ENCODE measurements around the gene HMGB1. TPM values are rescaled to one million over a fixed set of nuclear protein-coding genes. Genes with fewer than 3 reads are reported as not detected.
"Not testable (repeated sequence)": the region's sequence is repeated elsewhere in the genome, so short reads cannot be mapped to it uniquely, and the experiment has no call there.

Gene HMGB1
- total and polyA plus RNA-seq, 7 donors: 126 to 332 (median 210) TPM

GRCh38 chr13:30464496-30465342, 1.0 kb downstream of the HMGB1 start:
- WGBS, 3 donors: 0 to 1% (median 0%) methylated on average over 13 to 120 of the region's 136 CpGs
- Histone ChIP-seq H3K27me3 (ENCODE audit: insufficient read depth in 3 of 3, low read length in 2 of 3) (no peaks in the 10 kb centered on the region), H3K27ac (peak overlapping the region; percentile 98), H3K36me3 (ENCODE audit: insufficient read depth in 1 of 2, low read depth in 1 of 2) (peaks cover 0 to 30% of the 10 kb centered on the region in 2 donors), H3K4me3 (peak overlapping the region; percentile 85), H3K4me1 (peaks cover 27% of the 10 kb centered on the region), H3K9me3 (no peaks in the 10 kb centered on the region)
- peak; percentile 78 to 88 for DNase-seq
- intact Hi-C loops (cut with DNase I): loop anchor here (1.0 to 10.0 kb wide), 7 partner anchors 42 to 338 kb away; partner anchors contain the start of genes USPL1 (in 2 of the 2) and UBE2L5 (in 1 of the 2)
- ATAC-seq: peak; percentile 72 to 78 (median 74)
- TF ChIP-seq, protein P1, sequence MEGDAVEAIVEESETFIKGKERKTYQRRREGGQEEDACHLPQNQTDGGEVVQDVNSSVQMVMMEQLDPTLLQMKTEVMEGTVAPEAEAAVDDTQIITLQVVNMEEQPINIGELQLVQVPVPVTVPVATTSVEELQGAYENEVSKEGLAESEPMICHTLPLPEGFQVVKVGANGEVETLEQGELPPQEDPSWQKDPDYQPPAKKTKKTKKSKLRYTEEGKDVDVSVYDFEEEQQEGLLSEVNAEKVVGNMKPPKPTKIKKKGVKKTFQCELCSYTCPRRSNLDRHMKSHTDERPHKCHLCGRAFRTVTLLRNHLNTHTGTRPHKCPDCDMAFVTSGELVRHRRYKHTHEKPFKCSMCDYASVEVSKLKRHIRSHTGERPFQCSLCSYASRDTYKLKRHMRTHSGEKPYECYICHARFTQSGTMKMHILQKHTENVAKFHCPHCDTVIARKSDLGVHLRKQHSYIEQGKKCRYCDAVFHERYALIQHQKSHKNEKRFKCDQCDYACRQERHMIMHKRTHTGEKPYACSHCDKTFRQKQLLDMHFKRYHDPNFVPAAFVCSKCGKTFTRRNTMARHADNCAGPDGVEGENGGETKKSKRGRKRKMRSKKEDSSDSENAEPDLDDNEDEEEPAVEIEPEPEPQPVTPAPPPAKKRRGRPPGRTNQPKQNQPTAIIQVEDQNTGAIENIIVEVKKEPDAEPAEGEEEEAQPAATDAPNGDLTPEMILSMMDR (IDR thresholded peaks at IDR 0.05): no peak

DNA sequence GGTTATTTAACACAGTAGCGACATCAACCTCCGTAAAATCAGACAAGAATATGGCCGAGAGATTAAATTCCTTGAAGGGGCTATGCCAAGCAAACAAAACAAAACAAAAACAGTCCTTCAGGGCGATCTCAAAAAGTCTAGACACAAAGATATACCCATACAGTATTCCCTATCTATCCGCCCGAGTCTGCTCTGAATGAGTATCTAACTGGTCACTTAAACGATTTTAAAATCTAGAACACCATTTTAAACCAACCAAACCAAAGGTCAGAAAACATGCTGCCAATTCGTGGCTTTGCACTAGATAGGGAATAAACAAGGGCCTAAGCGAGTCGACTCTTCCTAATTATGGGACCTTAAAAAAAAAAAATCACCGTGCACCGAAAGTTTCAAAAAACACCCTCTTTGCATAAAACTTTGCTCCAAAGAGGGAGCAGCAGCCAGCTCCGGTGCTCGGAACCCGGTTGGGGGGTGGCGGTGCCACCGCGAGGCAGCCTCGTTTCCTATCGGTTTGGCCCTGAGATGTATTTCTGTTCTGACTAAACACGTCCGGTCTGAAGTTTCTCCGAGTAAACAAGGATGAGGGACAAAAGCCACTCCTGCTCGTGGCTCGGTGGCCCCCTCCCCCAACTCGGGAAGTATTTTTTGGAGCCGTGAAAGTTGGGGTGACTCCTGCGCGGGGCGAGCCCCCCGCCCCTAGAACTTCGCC, 1.8 kb downstream of the HMGB1 start:
- TF ChIP-seq, protein P1 (IDR thresholded peaks at IDR 0.05): no peak
- WGBS, 3 donors: 0 to 1% (median 1%) methylated on average over 30 to 32 of the region's 32 CpGs
- Histone ChIP-seq H3K4me1 (peaks cover 27% of the 10 kb centered on the region), H3K36me3 (ENCODE audit: insufficient read depth in 1 of 2, low read depth in 1 of 2) (peaks cover 0 to 38% of the 10 kb centered on the region in 2 donors), H3K27ac (peak overlapping the region; percentile 98), H3K4me3 (peak overlapping the region; percentile 85), H3K9me3 (no peaks in the 10 kb centered on the region), H3K27me3 (ENCODE audit: insufficient read depth in 3 of 3, low read length in 2 of 3) (no peaks in the 10 kb centered on the region)
- ATAC-seq (peak; percentile 22 to 53 (median 32)), DNase-seq (peak in 1 of 2 donors; percentile 79)
- intact Hi-C loops (cut with DNase I): loop anchor here (5.0 to 10.0 kb wide), 5 partner anchors 42 to 332 kb away; partner anchors contain the start of genes UBE2L5 (in 1 of the 2) and USPL1 (in 1 of the 2)

- Histone ChIP-seq H3K36me3 (ENCODE audit: insufficient read depth in 1 of 2, low read depth in 1 of 2) (peaks cover 0 to 52% of the 10 kb centered on the region in 2 donors), H3K27ac (peak overlapping the region; percentile 47), H3K4me1 (peaks cover 27% of the 10 kb centered on the region)
- intact Hi-C loops (cut with DNase I): loop anchor here (1.0 to 10.0 kb wide), 6 partner anchors 39 to 329 kb away; partner anchors contain the start of genes UBE2L5 (in 1 of the 2) and USPL1 (in 1 of the 2)
- not testable (repeated sequence) for ATAC-seq; DNase-seq; H3K4me3 ChIP-seq; H3K9me3 ChIP-seq; H3K27me3 ChIP-seq (ENCODE audit: insufficient read depth in 3 of 3, low read length in 2 of 3)
- TF ChIP-seq, protein P1 (IDR thresholded peaks at IDR 0.05): peak; percentile 58
- whole genome bisulfite sequencing, 3 donors: 79 to 88% (median 87%) methylated on average over 3 of the region's 3 CpGs
These were observed 4.3 kb downstream of the HMGB1 start for GRCh38 chr13:30461279-30462066.

DNA sequence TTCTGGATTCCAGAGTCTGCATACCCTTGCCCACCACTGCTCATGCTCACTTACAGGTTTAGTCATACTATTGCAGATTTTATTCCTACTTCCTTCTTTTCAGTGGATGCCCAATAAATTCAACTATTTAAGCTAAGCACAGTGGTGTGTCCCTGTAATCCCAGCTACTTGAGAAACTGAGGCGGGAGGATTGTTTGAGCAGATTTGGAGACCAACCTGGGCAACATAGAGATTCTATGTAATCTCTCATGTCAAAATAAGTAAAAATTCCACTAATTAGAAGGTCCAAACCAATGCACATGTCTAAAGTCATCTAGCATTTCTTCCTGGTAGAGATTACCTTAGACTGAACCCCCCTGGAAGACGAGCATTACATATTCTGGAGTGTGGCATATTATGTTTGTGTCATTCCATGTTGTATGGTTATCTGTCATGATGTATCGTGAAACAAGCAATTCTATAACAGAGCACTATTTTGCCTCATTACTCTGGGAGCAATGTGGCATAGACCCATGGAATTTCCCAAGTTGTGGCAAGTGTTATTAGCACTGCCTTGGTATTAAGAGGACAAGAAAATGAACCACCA, 8.3 kb downstream of the HMGB1 start:
- no peak for DNase-seq
- ATAC-seq: no peak
- TF ChIP-seq, protein P1 (IDR thresholded peaks at IDR 0.05): no peak
- no peaks in the 10 kb centered on the region for H3K27me3 ChIP-seq (ENCODE audit: insufficient read depth in 3 of 3, low read length in 2 of 3)
- H3K9me3 ChIP-seq: no peaks in the 10 kb centered on the region
- intact Hi-C loops (cut with DNase I): no loop called here
- no peak overlapping the region for H3K27ac ChIP-seq
- peaks cover 11% of the 10 kb centered on the region for H3K4me1 ChIP-seq
- 63 to 99% (median 76%) methylated on average over 3 of the region's 3 CpGs for WGBS, 3 donors
- peaks cover 0 to 41% of the 10 kb centered on the region in 2 donors for H3K36me3 ChIP-seq (ENCODE audit: insufficient read depth in 1 of 2, low read depth in 1 of 2)
- H3K4me3 ChIP-seq: no peak overlapping the region

Measured in psoas muscle (tissue), 8 donors.